Spinal cord (tissue), 10 donors: ENCODE data around the gene CTIF. TPM values are rescaled to one million over a fixed set of nuclear protein-coding genes. Genes with fewer than 3 reads are reported as not detected.
A peak's percentile ranks its signal among the peaks of the same experiment; 100 is the strongest.

ENCODE experiments used
- DNase-seq, 6 donors: peaks; one replicate each; pipeline versions ENCODE4 v3.0.0 to v3.0.0-alpha.2; 2013 to 2015; ENCODE audit warnings: low spot score in 6 of 6, low read depth in 4 of 6
- H3K27ac ChIP-seq: one replicate; pipeline ENCODE4 v1.5.1; 2013; ENCODE audit warnings: low read depth, low read length, control low read depth
- H3K27me3 ChIP-seq: one replicate; pipeline ENCODE4 v1.6.1; 2013; ENCODE audit warnings: low read length; ENCODE audit not compliant: control insufficient read depth, insufficient read depth
- H3K36me3 ChIP-seq: one replicate; pipeline ENCODE4 v1.6.1; 2013; ENCODE audit warnings: low read length; ENCODE audit not compliant: control insufficient read depth, insufficient read depth
- H3K4me1 ChIP-seq: one replicate; pipeline ENCODE4 v1.6.1; 2013; ENCODE audit warnings: low read length; ENCODE audit not compliant: control insufficient read depth, insufficient read depth
- H3K4me3 ChIP-seq: one replicate; pipeline ENCODE4 v1.5.1; 2013; ENCODE audit warnings: low read depth, low read length, control low read depth
- H3K9me3 ChIP-seq: one replicate; pipeline ENCODE4 v1.6.1; 2013; ENCODE audit warnings: low read length; ENCODE audit not compliant: control insufficient read depth, insufficient read depth
- WGBS: methylation state at CpG from one replicate; pipeline ENCODE4 v1.1.5; 2013; ENCODE audit warnings: missing lambda C conversion rate; ENCODE audit not compliant: insufficient coverage; 5-methylcytosine and 5-hydroxymethylcytosine counted together
- polyA plus RNA-seq, 2 donors: library from polyadenylated mRNA; unstranded; fragments of 120-200 nt; gene quantifications; one replicate each; pipeline ENCODE4 v1.2.1, GENCODE V29; 2013; ENCODE audit not compliant: insufficient read length in 2 of 2
- total RNA-seq, 2 donors: library from RNA; depleted of rRNA in 1 of 2; stranded (reverse); fragments of 120-200 nt in 1 of 2; fragments of >200 nt in 1 of 2; gene quantifications; one replicate each; pipeline versions ENCODE4 v1.2.3 to v1.2.4, GENCODE V29; 2013 to 2014
- donor health status: healthy.

Gene CTIF
- total and polyA plus RNA-seq, 4 donors = 32.5 to 106 (median 72.6) TPM

DNA sequence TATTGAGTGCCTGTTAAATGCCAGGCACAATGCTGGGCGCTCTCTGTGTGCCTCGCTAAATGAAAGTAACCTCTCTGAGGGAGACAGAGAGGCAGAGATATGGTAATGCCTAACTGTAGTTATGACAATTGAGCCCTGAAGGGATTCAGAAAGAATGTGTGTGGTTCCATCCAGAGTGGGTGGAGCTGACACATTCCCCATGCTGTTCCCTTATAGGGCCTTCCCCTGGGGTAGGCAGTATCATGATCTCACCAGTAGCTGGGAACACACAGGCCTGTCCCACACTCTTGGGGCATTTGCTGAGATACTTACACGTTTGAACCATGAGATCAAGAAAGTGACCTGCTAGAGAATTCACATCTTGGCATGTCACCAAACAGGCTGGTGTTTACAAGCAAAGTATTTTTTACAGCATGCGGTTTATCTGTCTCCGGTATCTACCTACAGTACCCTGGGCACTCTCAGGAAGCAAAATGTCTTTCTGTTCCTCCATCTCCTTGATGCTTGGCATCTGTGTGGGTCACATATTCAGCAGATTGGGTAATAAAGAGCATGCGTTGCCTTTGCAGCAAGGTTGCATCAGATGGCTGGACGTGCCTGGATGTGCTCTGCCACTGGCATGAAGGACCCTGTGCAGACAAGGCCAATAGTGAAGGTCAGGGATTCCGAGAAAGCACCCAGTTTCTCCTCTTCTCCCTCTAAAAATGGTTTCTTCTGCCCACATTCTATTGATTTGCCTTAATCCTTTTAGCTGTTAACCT lies 9.4 kb downstream of the CTIF start:
- WGBS = 61% methylated on average over 8 of the region's 8 CpGs
- no peaks in the 10 kb centered on the region for H3K9me3 ChIP-seq
- H3K27ac ChIP-seq = peak overlapping the region; percentile 6
- H3K4me3 ChIP-seq = no peak overlapping the region
- H3K27me3 ChIP-seq = no peaks in the 10 kb centered on the region
- peaks cover 3% of the 10 kb centered on the region for H3K36me3 ChIP-seq
- DNase-seq = peak in 1 of 6 donors; percentile 24
- peaks cover 37% of the 10 kb centered on the region for H3K4me1 ChIP-seq

- H3K36me3 ChIP-seq = peaks cover 5% of the 10 kb centered on the region
- WGBS = 60% methylated on average over 1 of the region's 4 CpGs
- no peak overlapping the region for H3K4me3 ChIP-seq
- DNase-seq = no peak
- peaks cover 37% of the 10 kb centered on the region for H3K4me1 ChIP-seq
- no peak overlapping the region for H3K27ac ChIP-seq
- no peaks in the 10 kb centered on the region for H3K27me3 ChIP-seq
- H3K9me3 ChIP-seq = no peaks in the 10 kb centered on the region
Measured at GRCh38 chr18:48548921-48549320, 10.1 kb downstream of the CTIF start.

DNA sequence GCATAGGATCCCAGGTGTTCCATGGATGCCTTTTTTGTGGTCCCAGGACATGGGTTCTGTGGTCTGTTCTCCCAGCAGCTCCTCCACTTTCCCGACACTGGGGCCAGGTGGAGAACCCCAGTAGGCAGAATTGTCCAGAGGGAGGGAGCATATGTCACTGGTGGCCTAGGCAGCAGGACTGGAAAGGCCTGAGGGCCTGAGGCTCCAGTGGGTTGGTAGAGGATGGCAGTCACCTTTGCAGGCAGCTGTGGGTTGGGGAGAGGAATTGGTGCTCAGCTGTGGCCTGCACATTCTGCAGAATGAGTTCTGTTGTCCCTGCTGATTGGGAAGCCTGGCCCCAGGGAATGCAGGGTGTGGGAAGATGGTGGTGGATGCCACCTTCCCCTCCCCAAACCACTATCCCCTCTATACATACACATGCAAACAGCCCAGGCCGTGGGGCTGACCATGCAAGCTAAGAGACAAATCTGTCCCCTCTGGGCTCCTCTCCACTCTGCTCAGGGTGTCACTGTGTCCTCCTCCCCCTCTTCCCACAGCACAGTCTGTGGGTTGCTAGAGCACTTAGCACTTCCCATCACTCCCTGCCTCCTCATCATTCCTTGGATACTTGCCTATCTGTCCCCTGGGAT lies 11.4 kb downstream of the CTIF start:
- H3K4me1 ChIP-seq = peaks cover 29% of the 10 kb centered on the region
- H3K4me3 ChIP-seq = no peak overlapping the region
- H3K27me3 ChIP-seq = no peaks in the 10 kb centered on the region
- peaks cover 14% of the 10 kb centered on the region for H3K36me3 ChIP-seq
- H3K27ac ChIP-seq = no peak overlapping the region
- DNase-seq = no peak
- no peaks in the 10 kb centered on the region for H3K9me3 ChIP-seq
- 84% methylated on average over 2 of the region's 2 CpGs for WGBS

DNA sequence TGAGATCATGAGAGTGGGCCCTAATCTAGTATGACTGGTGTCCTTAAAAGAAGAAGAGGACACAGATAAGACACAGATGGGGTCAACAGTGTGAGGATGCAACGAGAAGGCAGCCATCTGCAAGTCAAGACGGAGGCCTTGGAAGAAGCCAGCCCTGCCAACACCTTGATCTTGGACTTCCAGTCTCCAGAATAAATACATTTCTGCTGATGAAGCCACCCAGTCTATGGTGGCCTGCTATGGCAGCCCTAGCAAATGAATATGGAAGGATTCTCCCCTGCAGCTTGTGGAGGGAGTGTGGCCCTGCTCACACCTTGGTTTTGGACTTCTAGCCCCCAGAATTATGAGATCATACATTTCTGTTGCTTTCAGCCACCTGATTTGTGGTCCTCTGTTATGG lies 12.3 kb downstream of the CTIF start:
- Histone ChIP-seq H3K36me3 (peaks cover 18% of the 10 kb centered on the region), H3K27ac (no peak overlapping the region), H3K9me3 (no peaks in the 10 kb centered on the region), H3K27me3 (no peaks in the 10 kb centered on the region), H3K4me3 (no peak overlapping the region), H3K4me1 (peaks cover 20% of the 10 kb centered on the region)
- no peak for DNase-seq
- 100% methylated on average over 2 of the region's 2 CpGs for WGBS

DNA sequence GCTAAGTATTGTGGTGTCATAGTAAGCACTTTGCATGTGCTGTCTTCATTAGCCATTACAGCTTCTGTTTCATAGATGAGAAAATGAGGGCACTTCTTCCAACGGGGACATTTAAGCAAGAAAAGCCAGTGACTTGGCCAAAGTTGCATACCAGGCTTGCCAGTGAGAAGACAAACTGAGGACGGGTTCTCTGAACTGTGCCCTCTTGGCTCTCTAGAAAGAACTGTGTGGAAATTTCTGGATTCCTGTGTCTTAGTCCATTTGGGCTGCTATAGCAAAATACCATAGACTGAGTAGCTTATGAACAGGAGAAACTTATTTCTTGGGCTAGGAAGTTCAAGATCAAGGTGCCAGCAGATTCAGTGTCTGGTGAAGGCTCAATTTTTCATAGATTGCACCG lies 13.3 kb downstream of the CTIF start:
- Histone ChIP-seq H3K4me3 (no peak overlapping the region), H3K9me3 (no peaks in the 10 kb centered on the region), H3K27ac (no peak overlapping the region), H3K4me1 (peaks cover 10% of the 10 kb centered on the region), H3K27me3 (no peaks in the 10 kb centered on the region), H3K36me3 (peaks cover 18% of the 10 kb centered on the region)
- WGBS = 95% methylated on average over 2 of the region's 3 CpGs
- no peak for DNase-seq

- H3K27me3 ChIP-seq = no peaks in the 10 kb centered on the region
Measured at GRCh38 chr18:48553236-48553635, 14.4 kb downstream of the CTIF start.

GRCh38 chr18:48554610-48555400 lies 16.0 kb downstream of the CTIF start:
- no peak overlapping the region for H3K4me3 ChIP-seq
- 82% methylated on average over 3 of the region's 7 CpGs for WGBS
- DNase-seq = no peak
- no peaks in the 10 kb centered on the region for H3K9me3 ChIP-seq
- peaks cover 3% of the 10 kb centered on the region for H3K4me1 ChIP-seq
- no peak overlapping the region for H3K27ac ChIP-seq
- peaks cover 18% of the 10 kb centered on the region for H3K36me3 ChIP-seq
- H3K27me3 ChIP-seq = no peaks in the 10 kb centered on the region

More at GRCh38 chr18:48553236-48553635, 14.4 kb downstream of the CTIF start:
- Histone ChIP-seq H3K4me3 (no peak overlapping the region), H3K27ac (no peak overlapping the region), H3K4me1 (peaks cover 3% of the 10 kb centered on the region), H3K36me3 (peaks cover 18% of the 10 kb centered on the region), H3K9me3 (no peaks in the 10 kb centered on the region)
- WGBS = 92% methylated on average over 4 of the region's 13 CpGs
- no peak for DNase-seq

DNA sequence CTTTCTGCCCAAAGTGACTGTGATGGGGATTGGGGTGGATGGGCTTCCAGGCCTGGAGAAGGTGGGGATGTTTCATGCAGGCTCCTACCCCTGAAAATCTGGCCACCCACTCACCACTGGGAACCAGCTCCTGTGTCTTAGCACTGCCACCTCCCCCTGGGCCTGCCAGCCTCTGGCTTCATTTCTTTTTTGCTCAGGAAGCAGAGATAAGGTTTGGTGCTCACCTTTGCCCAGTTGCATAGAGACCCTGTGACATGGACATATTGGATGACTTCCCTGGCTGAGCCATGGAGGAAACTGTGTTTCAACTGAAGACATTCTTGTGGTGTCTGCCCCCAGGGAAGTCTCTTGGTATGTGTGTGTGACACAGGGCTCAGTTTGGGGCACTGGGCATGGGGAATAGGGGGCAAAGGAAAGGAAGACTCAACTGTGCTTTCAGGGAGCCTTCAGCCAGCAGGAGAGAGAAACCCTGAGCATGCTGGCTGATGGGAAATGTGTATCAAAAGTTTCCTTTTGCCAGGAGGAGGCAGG lies 16.7 kb downstream of the CTIF start:
- Histone ChIP-seq H3K27ac (no peak overlapping the region), H3K4me1 (peaks cover 3% of the 10 kb centered on the region), H3K9me3 (no peaks in the 10 kb centered on the region), H3K4me3 (no peak overlapping the region), H3K36me3 (peaks cover 18% of the 10 kb centered on the region), H3K27me3 (no peaks in the 10 kb centered on the region)
- no peak for DNase-seq

DNA sequence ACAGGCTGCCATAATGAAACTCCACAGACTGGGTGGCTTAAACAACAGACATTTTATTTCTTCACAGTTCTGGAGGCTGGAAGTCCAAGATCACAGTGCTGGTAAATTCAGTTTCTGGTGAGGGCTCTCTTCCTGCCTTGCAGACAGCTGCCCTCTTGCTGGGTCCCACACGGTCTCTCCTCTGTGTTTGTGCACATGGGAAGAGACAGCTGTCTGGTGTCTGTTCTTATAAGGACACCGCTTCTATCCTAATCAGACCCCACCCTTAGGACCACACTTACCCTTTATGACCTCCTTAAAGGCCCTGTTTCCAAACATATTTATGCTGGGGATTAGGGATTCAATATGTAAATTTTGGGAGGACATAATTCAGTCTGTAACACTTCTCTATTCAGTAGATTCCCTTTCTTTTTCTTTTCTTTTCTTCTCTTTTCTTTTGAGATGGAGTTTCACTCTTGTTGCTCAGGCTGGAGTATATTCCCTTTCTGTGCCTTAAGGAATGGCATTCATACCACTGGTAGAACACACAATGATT lies 18.9 kb downstream of the CTIF start:
- no CpG with 5 or more reads among the region's 2 CpGs for WGBS

More for the DNA sequence above, 18.9 kb downstream of the CTIF start:
- H3K27ac ChIP-seq = no peak overlapping the region
- no peaks in the 10 kb centered on the region for H3K9me3 ChIP-seq
- no peak overlapping the region for H3K4me3 ChIP-seq
- no peak for DNase-seq
- peaks cover 3% of the 10 kb centered on the region for H3K4me1 ChIP-seq
- peaks cover 18% of the 10 kb centered on the region for H3K36me3 ChIP-seq
- H3K27me3 ChIP-seq = no peaks in the 10 kb centered on the region
